HCT116 (cell line): ENCODE measurements around the gene GABPB2. TPM values are rescaled to one million over a fixed set of nuclear protein-coding genes. Genes with fewer than 3 reads are reported as not detected.

Source experiments
- ATAC-seq: fragments of 200-7000 bp; cut with Tn5 transposase; 2 replicates; pipeline ENCODE4 v1.9.1; 2020; ENCODE audit warnings: mild to moderate bottlenecking, moderate library complexity
- BruUV-seq: library from RNA; stranded (reverse); fragments of 400-500 nt; replicated peaks from 2 replicates; lab custom pipeline; 2021; lab: Mats Ljungman, UMichigan
- CTCF ChIA-PET: fragments of 300-600 bp; sonication (Branson Sonifier 250); formaldehyde crosslinking; loops from one replicate; lab custom pipeline; 2021; ENCODE audit warnings: antibody characterized with exemption; lab: Charles Lee
- POLR2A ChIA-PET: fragments of 300-600, 350-600 bp; sonication (Branson Sonifier 250); formaldehyde crosslinking; loops from one replicate; lab custom pipeline; 2021; ENCODE audit warnings: antibody characterized with exemption; lab: Charles Lee
- RAD21 ChIA-PET, 2 experiments: fragments of 300-600 bp; sonication (Branson Sonifier 250); formaldehyde crosslinking; loops; one replicate each; lab custom pipeline; 2023; ENCODE audit warnings: low total read pairs in 2 of 2; ENCODE audit not compliant: uncharacterized antibody in 2 of 2, unreplicated experiment in 2 of 2, low non-redundant PET in 1 of 2; lab: Charles Lee
- DNase-seq: peaks from one replicate; pipeline ENCODE4 v3.0.0-alpha.2; 2010; ENCODE audit warnings: low read depth, low spot score
- H2AFZ ChIP-seq: fragments of 200-600 bp; shearing (Covaris generic), sonication (generic); 2 replicates; pipeline ENCODE4 v1.6.1; 2017; ENCODE audit warnings: low read depth, mixed run types, mixed read lengths, antibody characterized with exemption, low read length; ENCODE audit not compliant: poor library complexity, severe bottlenecking
- H3K27ac ChIP-seq: 2 replicates; pipeline ENCODE4 v1.5.1; 2012; ENCODE audit warnings: low read depth, low read length
- H3K27me3 ChIP-seq: fragments of 200-600 bp; sonication (generic); 2 replicates; pipeline ENCODE4 v1.6.1; 2016; ENCODE audit warnings: mixed run types, low read length, mixed read lengths; ENCODE audit not compliant: insufficient read depth
- H3K36me3 ChIP-seq, 2 experiments: fragments of 200-500 bp in 1 of 2; fragments of 200-600 bp in 1 of 2; sonication (Bioruptor generic) in 1 of 2; sonication (generic) in 1 of 2; 2 replicates each; pipeline versions ENCODE4 v1.5.1 to v1.6.1; 2014 to 2016; ENCODE audit warnings: low read length in 2 of 2, inconsistent platforms in 1 of 2, mixed read lengths in 1 of 2, mixed run types in 1 of 2; ENCODE audit not compliant: insufficient read depth in 2 of 2, control insufficient read depth in 1 of 2
- H3K4me1 ChIP-seq, 2 experiments: fragments of 200-600 bp in 1 of 2; sonication (generic) in 1 of 2; 2 replicates each; pipeline versions ENCODE4 v1.5.1 to v1.6.1; 2012 to 2017; ENCODE audit warnings: low read length in 2 of 2, inconsistent platforms in 1 of 2, mild to moderate bottlenecking in 1 of 2, mixed read lengths in 1 of 2, mixed run types in 1 of 2, moderate library complexity in 1 of 2; ENCODE audit not compliant: insufficient read depth in 2 of 2, control insufficient read depth in 1 of 2
- H3K4me2 ChIP-seq: fragments of 200-600 bp; sonication (generic); 2 replicates; pipeline ENCODE4 v1.6.1; 2017; ENCODE audit warnings: mixed run types, low read length, mixed read lengths
- H3K4me3 ChIP-seq, 2 experiments: fragments of 200-600 bp in 1 of 2; sonication (generic) in 1 of 2; replicated peaks in 1 of 2; 2 replicates each; pipeline ENCODE4 v1.5.1; 2011 to 2016; ENCODE audit warnings: low read length in 2 of 2, control low read depth in 1 of 2, low read depth in 1 of 2, mild to moderate bottlenecking in 1 of 2, mixed read lengths in 1 of 2, mixed run types in 1 of 2
- H3K79me2 ChIP-seq: fragments of 200-600 bp; sonication (generic); 2 replicates; pipeline ENCODE4 v1.6.1; 2017; ENCODE audit warnings: mild to moderate bottlenecking, mixed run types, low read length, moderate library complexity, mixed read lengths; ENCODE audit not compliant: insufficient read depth
- H3K9ac ChIP-seq: fragments of 200-600 bp; sonication (generic); 2 replicates; pipeline ENCODE4 v1.6.1; 2016; ENCODE audit warnings: low read length, mixed read lengths
- H3K9me2 ChIP-seq: fragments of 200-600 bp; sonication (generic), shearing (Covaris generic); 2 replicates; pipeline ENCODE4 v1.6.1; 2017; ENCODE audit warnings: mixed run types, mild to moderate bottlenecking, moderate library complexity; ENCODE audit not compliant: insufficient read depth
- H3K9me3 ChIP-seq, 2 experiments: fragments of 200-500 bp in 1 of 2; fragments of 200-600 bp in 1 of 2; sonication (Bioruptor generic) in 1 of 2; sonication (generic) in 1 of 2; 2 replicates each; pipeline ENCODE4 v1.6.1; 2014 to 2017; ENCODE audit warnings: low read length in 2 of 2, mixed read lengths in 2 of 2, inconsistent platforms in 1 of 2, low read depth in 1 of 2, mild to moderate bottlenecking in 1 of 2, mixed run types in 1 of 2, moderate library complexity in 1 of 2; ENCODE audit not compliant: control insufficient read depth in 1 of 2, insufficient read depth in 1 of 2
- H4K20me1 ChIP-seq: fragments of 200-600 bp; sonication (generic), shearing (Covaris generic); 2 replicates; pipeline ENCODE4 v1.6.1; 2017; ENCODE audit warnings: mixed run types, mild to moderate bottlenecking, moderate library complexity; ENCODE audit not compliant: insufficient read depth
- ATF3 ChIP-seq: IDR thresholded peaks from 2 replicates; pipeline ENCODE4 v1.6.1; 2012
- CBX3 ChIP-seq: IDR thresholded peaks from 2 replicates; pipeline ENCODE4 v1.6.1; 2012; ENCODE audit warnings: low read depth
- CEBPB ChIP-seq: IDR thresholded peaks from 2 replicates; pipeline ENCODE4 v1.6.1; 2012; ENCODE audit warnings: low read depth
- ELF1 ChIP-seq: IDR thresholded peaks from 2 replicates; pipeline ENCODE4 v1.6.1; 2012; ENCODE audit warnings: low read depth, borderline replicate concordance
- EZH2 ChIP-seq: fragments of 200-600 bp; sonication (generic); IDR thresholded peaks from 2 replicates; pipeline ENCODE4 v1.6.1; 2017; ENCODE audit warnings: antibody characterized with exemption, mixed run types
- FOSL1 ChIP-seq: IDR thresholded peaks from 2 replicates; pipeline ENCODE4 v1.6.1; 2012; ENCODE audit warnings: low read depth
- JUND ChIP-seq: IDR thresholded peaks from 2 replicates; pipeline ENCODE4 v1.6.1; 2012
- MAX ChIP-seq: IDR thresholded peaks from 2 replicates; pipeline ENCODE4 v1.6.1; 2012
- POLR2A ChIP-seq: IDR thresholded peaks from 2 replicates; pipeline ENCODE4 v1.7.0; 2011; ENCODE audit warnings: borderline replicate concordance; ENCODE audit not compliant: insufficient read depth, insufficient read length; ENCODE audit errors: extremely low read depth
- RAD21 ChIP-seq: IDR thresholded peaks from 2 replicates; pipeline ENCODE4 v1.6.1; 2012; ENCODE audit warnings: low read depth, mild to moderate bottlenecking
- REST ChIP-seq: IDR thresholded peaks from 2 replicates; pipeline ENCODE4 v1.6.1; 2012; ENCODE audit warnings: low read depth
- SIN3A ChIP-seq: IDR thresholded peaks from 2 replicates; pipeline ENCODE4 v1.6.1; 2012; ENCODE audit warnings: low read depth
- TCF7L2 ChIP-seq: IDR thresholded peaks from 2 replicates; pipeline ENCODE4 v1.7.0; 2011; ENCODE audit warnings: borderline replicate concordance, inconsistent platforms; ENCODE audit not compliant: insufficient read depth, insufficient read length; ENCODE audit errors: extremely low read depth
- YY1 ChIP-seq: IDR thresholded peaks from 2 replicates; pipeline ENCODE4 v1.6.1; 2011; ENCODE audit warnings: low read length, low read depth, moderate library complexity, mild to moderate bottlenecking; ENCODE audit not compliant: insufficient replicate concordance; ENCODE audit errors: extremely low read depth
- ZBTB33 ChIP-seq: IDR thresholded peaks from 2 replicates; pipeline ENCODE4 v1.6.1; 2011; ENCODE audit warnings: mild to moderate bottlenecking, low read length, moderate library complexity; ENCODE audit not compliant: insufficient replicate concordance; ENCODE audit errors: extremely low read depth
- intact Hi-C: fragments of 100-400 bp; cut with micrococcal nuclease; formaldehyde crosslinking; loops from 2 replicates; pipeline ENCODE4 v1.10.0; 2022
- total RNA-seq: library from RNA; stranded (reverse); gene quantifications from one replicate; pipeline ENCODE4 v1.2.1, GENCODE V29; 2021; ENCODE audit not compliant: unreplicated experiment

The GABPB2 gene
- total RNA-seq, 1 experiment from 2014 or later, result 7.7 TPM

GRCh38 chr1:151043163-151043562 lies 27.4 kb upstream of the GABPB2 start:
- Histone ChIP-seq H3K36me3 (no peaks in the 10 kb centered on the region), H3K79me2 (no peaks in the 10 kb centered on the region), H3K4me3 (no peak overlapping the region), H3K27me3 (no peaks in the 10 kb centered on the region), H3K4me2 (no peak overlapping the region), H4K20me1 (no peaks in the 10 kb centered on the region), H3K9me3 (no peaks in the 10 kb centered on the region), H3K9ac (no peak overlapping the region), H3K9me2 (no peaks in the 10 kb centered on the region), H3K27ac (no peak overlapping the region), H2AFZ (no peak overlapping the region), H3K4me1 (no peaks in the 10 kb centered on the region)
- no peak for TF ChIP-seq MAX
- ATAC-seq, result no peak
- intact Hi-C loops, result no loop called here
- ChIA-PET CTCF (interaction anchor here (1.0 to 2.5 kb wide), 2 partner anchors 18 to 28 kb away, joined by 3 to 6 read pairs; no protein-coding TSS in a partner anchor), RAD21 (no interaction called here), POLR2A (no interaction called here)
- no TSS peak for BruUV-seq
- DNase-seq, result no peak

- POLR2A ChIA-PET, result no interaction called here
- no peak for TF ChIP-seq REST
- TF ChIP-seq RAD21, result no peak
- no peak for TF ChIP-seq FOSL1
- no peak for TF ChIP-seq CBX3
- no peak for TF ChIP-seq MAX
- no peak for TF ChIP-seq ZBTB33
- no peak for TF ChIP-seq JUND
- TF ChIP-seq SIN3A, result no peak
- no peak for TF ChIP-seq EZH2
- TF ChIP-seq ELF1, result no peak
- TF ChIP-seq YY1, result no peak
- no peak for TF ChIP-seq POLR2A
- no peak for TF ChIP-seq TCF7L2
- no peak for TF ChIP-seq CEBPB
- TF ChIP-seq ATF3, result no peak
Observed at GRCh38 chr1:151047591-151047924, 23.0 kb upstream of the GABPB2 start, which contains the start of gene C1orf56. C1orf56 (plus strand) TSS chr1:151047751; CDS start chr1:151047848, 97 bp downstream.

More at GRCh38 chr1:151047591-151047924, 23.0 kb upstream of the GABPB2 start, which contains the start of gene C1orf56:
- no peak for DNase-seq
- Histone ChIP-seq H2AFZ (no peak within 1 kb of the TSS), H4K20me1 (no peaks in the 10 kb centered on the region), H3K4me3 (no peak within 1 kb of the TSS), H3K9ac (no peak within 1 kb of the TSS), H3K4me1 (no peaks in the 10 kb centered on the region), H3K9me3 (no peaks in the 10 kb centered on the region), H3K79me2 (no peaks in the 10 kb centered on the region), H3K9me2 (no peaks in the 10 kb centered on the region), H3K36me3 (peaks cover 2 to 5% of the 10 kb centered on the region in 2 experiments; a peak in 3 of 4 replicates), H3K4me2 (no peak within 1 kb of the TSS), H3K27me3 (no peaks in the 10 kb centered on the region), H3K27ac (no peak within 1 kb of the TSS)
- no peak for ATAC-seq
- BruUV-seq, result no TSS peak
- intact Hi-C loops, result no loop called here
- CTCF ChIA-PET, result no interaction called here
- RAD21 ChIA-PET, result no interaction called here
